Right lobe of liver (tissue), 6 donors: ENCODE data around the gene KCNN3. TPM values are rescaled to one million over a fixed set of nuclear protein-coding genes. Genes with fewer than 3 reads are reported as not detected.

Experiments
- ATAC-seq, 4 donors: fragments of 200-7000 bp; cut with Tn5 transposase; one replicate each; pipeline ENCODE4 v1.9.1; 2020; ENCODE audit warnings: mild to moderate bottlenecking in 4 of 4, moderate library complexity in 4 of 4
- DNase-seq, 3 donors: peaks; one replicate each; pipeline ENCODE4 v3.0.0-alpha.2; 2020
- H3K27ac ChIP-seq, 3 donors: fragments of 200-600 bp; one replicate each; pipeline ENCODE4 v1.8.0; 2022
- H3K27me3 ChIP-seq, 2 donors: fragments of 200-600 bp; one replicate each; pipeline ENCODE4 v1.8.0; 2022
- H3K36me3 ChIP-seq, 4 donors: fragments of 200-600 bp; sonication (generic) in 1 of 4; one replicate each; pipeline versions ENCODE4 v1.5.1 to v1.8.0; 2017 to 2022; ENCODE audit warnings: control low read depth in 1 of 4
- H3K4me1 ChIP-seq, 4 donors: fragments of 200-600 bp; sonication (generic) in 1 of 4; one replicate each; pipeline versions ENCODE4 v1.5.1 to v1.8.0; 2017 to 2022; ENCODE audit warnings: control low read depth in 1 of 4
- H3K4me3 ChIP-seq, 3 donors: fragments of 200-600 bp; one replicate each; pipeline ENCODE4 v1.8.0; 2022
- H3K9me3 ChIP-seq, 4 donors: fragments of 200-600 bp; sonication (generic) in 1 of 4; one replicate each; pipeline versions ENCODE4 v1.5.1 to v1.8.0; 2017 to 2022; ENCODE audit warnings: control low read depth in 1 of 4
- POLR2A ChIP-seq: fragments of 450-650 bp; IDR thresholded peaks from one replicate; pipeline ENCODE4 v1.6.1; 2017; ENCODE audit warnings: antibody characterized with exemption, mild to moderate bottlenecking
- WGBS: methylation state at CpG from one replicate; pipeline ENCODE4 v1.1.6; 2018; ENCODE audit warnings: low coverage, low lambda C conversion rate; ENCODE audit not compliant: insufficient coverage; ENCODE audit errors: missing lambda C conversion rate; 5-methylcytosine and 5-hydroxymethylcytosine counted together
- intact Hi-C, 2 donors: fragments of 100-400 bp; cut with DNase I; formaldehyde crosslinking; loops; one replicate each; pipeline versions ENCODE4 v1.11.2 to v1.14.1; 2022
- total RNA-seq, 6 experiments: library from RNA; depleted of rRNA in 2 of 6; stranded (reverse); fragments of >200 nt in 2 of 6; fragmentation: NEBNext Ultra II Directional in 3 of 6; extraction: Animal tissue kit (Norgen Biotek cat#: 25700) in 3 of 6; gene quantifications; one replicate each; pipeline versions ENCODE4 v1.1.0 to v1.2.4, GENCODE V29; 2016 to 2023
- TF ChIP-seq, protein P1 (sequence below), 4 donors: fragments of 200-600 bp in 3 of 4; fragments of 450-650 bp in 1 of 4; IDR thresholded peaks; one replicate each; pipeline versions ENCODE4 v1.5.1 to v1.8.0; 2016 to 2022; ENCODE audit warnings: antibody characterized with exemption in 4 of 4, mild to moderate bottlenecking in 2 of 4
- donor health status: DM: no; HTN: yes; CAD: no.
- donor health status: DM: no; HTN: no; CAD: no.
- donor health status: DM: no; HTN: no; CAD: no.
- donor health status: DM: no; HTN: yes; CAD: no.
- donor health status: DM: no; HTN: yes; CAD: no.

The KCNN3 gene
- total RNA-seq, 6 experiments from 2014 or later = 0.15 to 0.64 (median 0.32) TPM

DNA sequence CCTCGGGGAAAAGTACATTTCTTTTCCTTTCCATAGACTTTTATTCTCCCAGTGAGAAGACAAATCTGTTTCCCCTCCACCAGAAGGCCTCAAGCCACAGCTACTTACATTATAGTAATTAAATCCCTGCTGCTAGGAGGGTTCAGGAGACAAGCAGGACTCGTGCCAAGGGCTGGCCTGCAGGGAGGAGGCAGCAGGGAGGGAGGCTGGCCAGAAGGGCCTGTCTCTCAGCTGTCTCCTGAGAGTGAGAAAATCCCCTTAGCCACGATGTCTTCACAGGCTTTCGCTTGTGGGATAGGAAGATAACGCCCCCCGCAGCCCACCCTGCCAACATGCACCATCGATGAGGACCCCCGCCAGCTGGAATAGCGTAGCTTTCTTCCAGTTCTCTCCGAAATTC lies 14.0 kb downstream of the KCNN3 start:
- ATAC-seq = no peak
- WGBS = 77% methylated on average over 5 of the region's 10 CpGs

DNA sequence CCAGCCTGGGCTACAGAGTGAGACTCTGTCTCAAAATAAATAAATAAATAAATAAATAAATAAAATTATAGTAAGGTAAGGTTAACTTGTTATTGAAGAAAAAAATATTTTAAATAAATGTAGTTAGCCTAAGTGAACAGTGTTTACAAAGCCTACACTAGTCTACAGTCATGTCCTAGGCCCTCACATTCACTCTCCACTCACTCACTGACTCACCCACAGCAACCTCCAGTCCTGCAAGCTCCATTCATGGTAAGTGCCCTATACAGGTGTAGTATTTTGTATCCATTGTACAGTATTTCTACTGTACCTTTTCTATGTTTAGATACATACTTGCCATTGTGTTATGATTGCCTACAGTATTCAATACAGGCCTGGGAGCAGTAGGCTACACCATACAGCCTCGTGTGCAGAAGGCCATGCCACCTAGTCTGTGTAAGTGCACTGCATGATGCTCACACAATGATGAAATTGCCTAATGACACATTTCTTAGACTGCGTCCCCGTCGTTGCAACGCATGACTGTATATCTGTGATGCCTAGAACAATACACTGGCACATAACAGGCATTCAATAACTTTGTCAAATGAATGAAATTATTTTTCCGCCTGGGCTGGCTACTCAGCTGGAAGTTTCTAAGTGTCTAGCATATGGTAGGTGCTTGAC lies 14.8 kb downstream of the KCNN3 start:
- ATAC-seq = no peak

More for the DNA sequence above, 14.0 kb downstream of the KCNN3 start:
- no peaks in the 10 kb centered on the region for H3K36me3 ChIP-seq
- no peaks in the 10 kb centered on the region for H3K4me1 ChIP-seq
- intact Hi-C loops = no loop called here
- DNase-seq = no peak
- no peak overlapping the region for H3K27ac ChIP-seq
- TF ChIP-seq, protein P1, sequence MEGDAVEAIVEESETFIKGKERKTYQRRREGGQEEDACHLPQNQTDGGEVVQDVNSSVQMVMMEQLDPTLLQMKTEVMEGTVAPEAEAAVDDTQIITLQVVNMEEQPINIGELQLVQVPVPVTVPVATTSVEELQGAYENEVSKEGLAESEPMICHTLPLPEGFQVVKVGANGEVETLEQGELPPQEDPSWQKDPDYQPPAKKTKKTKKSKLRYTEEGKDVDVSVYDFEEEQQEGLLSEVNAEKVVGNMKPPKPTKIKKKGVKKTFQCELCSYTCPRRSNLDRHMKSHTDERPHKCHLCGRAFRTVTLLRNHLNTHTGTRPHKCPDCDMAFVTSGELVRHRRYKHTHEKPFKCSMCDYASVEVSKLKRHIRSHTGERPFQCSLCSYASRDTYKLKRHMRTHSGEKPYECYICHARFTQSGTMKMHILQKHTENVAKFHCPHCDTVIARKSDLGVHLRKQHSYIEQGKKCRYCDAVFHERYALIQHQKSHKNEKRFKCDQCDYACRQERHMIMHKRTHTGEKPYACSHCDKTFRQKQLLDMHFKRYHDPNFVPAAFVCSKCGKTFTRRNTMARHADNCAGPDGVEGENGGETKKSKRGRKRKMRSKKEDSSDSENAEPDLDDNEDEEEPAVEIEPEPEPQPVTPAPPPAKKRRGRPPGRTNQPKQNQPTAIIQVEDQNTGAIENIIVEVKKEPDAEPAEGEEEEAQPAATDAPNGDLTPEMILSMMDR (IDR thresholded peaks at IDR 0.05) = no peak
- no peak for TF ChIP-seq POLR2A
- H3K27me3 ChIP-seq = no peaks in the 10 kb centered on the region
- H3K4me3 ChIP-seq = no peak overlapping the region
- no peaks in the 10 kb centered on the region for H3K9me3 ChIP-seq

DNA sequence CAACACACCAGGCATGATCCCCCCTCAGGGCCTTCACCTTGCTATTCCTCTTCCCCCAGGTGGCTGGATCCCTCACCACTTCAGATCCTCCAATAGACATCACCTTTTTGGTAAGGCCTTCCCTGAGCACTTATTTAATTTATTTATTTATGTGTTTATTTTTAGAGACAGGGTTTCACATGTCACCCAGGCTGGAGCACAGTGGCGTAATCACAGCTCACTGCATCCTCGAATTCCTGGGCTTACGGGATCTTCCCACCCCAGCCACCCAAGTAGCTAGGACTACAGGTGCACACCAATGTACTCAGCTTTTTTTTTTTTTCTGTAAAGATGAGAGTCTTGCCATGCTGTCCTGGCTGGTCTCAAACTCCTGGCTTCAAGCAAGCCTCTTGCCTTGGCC lies 17.2 kb downstream of the KCNN3 start:
- TF ChIP-seq POLR2A = no peak
- TF ChIP-seq, protein P1 (IDR thresholded peaks at IDR 0.05) = no peak
- Histone ChIP-seq H3K27ac (no peak overlapping the region), H3K4me3 (no peak overlapping the region), H3K36me3 (no peaks in the 10 kb centered on the region), H3K9me3 (no peaks in the 10 kb centered on the region), H3K4me1 (no peaks in the 10 kb centered on the region), H3K27me3 (no peaks in the 10 kb centered on the region)
- 82% methylated on average over 3 of the region's 3 CpGs for WGBS
- no peak for ATAC-seq
- intact Hi-C loops = no loop called here
- DNase-seq = no peak

More for the DNA sequence above, 14.8 kb downstream of the KCNN3 start:
- no peak overlapping the region for H3K27ac ChIP-seq
- 71% methylated on average over 5 of the region's 6 CpGs for WGBS
- no peaks in the 10 kb centered on the region for H3K27me3 ChIP-seq
- H3K9me3 ChIP-seq = no peaks in the 10 kb centered on the region
- TF ChIP-seq, protein P1 (IDR thresholded peaks at IDR 0.05) = no peak
- no peak for TF ChIP-seq POLR2A
- H3K4me3 ChIP-seq = no peak overlapping the region
- no peak for DNase-seq
- H3K4me1 ChIP-seq = no peaks in the 10 kb centered on the region
- H3K36me3 ChIP-seq = no peaks in the 10 kb centered on the region
- intact Hi-C loops = no loop called here

DNA sequence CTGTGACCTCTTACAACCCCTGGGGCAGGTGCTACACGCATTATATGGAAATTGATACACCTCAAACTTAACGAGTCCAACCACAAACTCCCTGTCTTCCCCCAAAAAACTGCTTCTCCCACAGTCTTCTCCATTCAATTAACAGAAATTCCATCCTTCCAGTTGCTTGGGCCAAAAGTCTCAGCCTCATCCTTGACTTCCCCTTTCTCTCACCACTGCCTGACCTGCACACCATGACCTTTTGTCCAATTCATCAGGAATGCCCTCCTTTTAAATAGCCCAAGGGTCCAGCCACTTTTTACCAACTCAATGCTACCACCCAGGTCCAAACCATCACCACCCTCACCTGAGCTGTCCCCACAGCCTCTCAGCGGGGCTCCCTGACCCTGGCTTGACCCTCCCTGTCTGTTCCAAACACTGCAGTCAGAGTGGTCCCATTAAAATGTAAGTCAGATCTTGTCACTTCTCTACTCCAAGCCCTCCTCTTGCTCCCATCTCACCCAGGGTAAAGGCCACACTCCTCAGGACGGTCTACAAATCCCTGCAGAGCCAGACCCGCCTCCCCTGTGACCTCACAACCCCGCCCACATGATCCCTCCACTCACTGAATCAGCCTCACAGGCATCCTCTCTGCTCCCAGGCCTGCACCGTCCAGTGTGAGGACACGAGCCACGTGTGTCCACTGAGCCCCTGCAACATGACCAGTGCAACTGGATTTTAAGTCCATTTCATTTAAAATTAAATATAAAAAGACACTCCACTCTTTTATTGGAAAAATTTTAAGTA lies 18.5 kb downstream of the KCNN3 start:
- Histone ChIP-seq H3K4me3 (no peak overlapping the region), H3K9me3 (no peaks in the 10 kb centered on the region), H3K27ac (no peak overlapping the region), H3K27me3 (no peaks in the 10 kb centered on the region), H3K4me1 (no peaks in the 10 kb centered on the region), H3K36me3 (no peaks in the 10 kb centered on the region)
- ATAC-seq (no peak), DNase-seq (no peak)
- 73% methylated on average over 9 of the region's 9 CpGs for WGBS
- intact Hi-C loops = no loop called here
- no peak for TF ChIP-seq POLR2A
- TF ChIP-seq, protein P1 (IDR thresholded peaks at IDR 0.05) = no peak
